D721Med (cell line): ENCODE results near the gene LAG3.

Experiments used
- DNase-seq: peaks from one replicate; pipeline ENCODE4 v3.0.0; 2011; ENCODE audit warnings: low spot score; ENCODE audit not compliant: insufficient read length
- FAIRE-seq: peaks from 2 replicates; lab custom pipeline; 2011; peaks lifted over from hg19 to GRCh38; lab: Jason Lieb, UNC
- TF ChIP-seq, protein P1 (sequence below): IDR thresholded peaks from 2 replicates; pipeline ENCODE4 v1.5.1; 2012; ENCODE audit warnings: mild to moderate bottlenecking, control low read depth; ENCODE audit not compliant: insufficient read depth; ENCODE audit errors: missing control alignments

The LAG3 gene

DNA sequence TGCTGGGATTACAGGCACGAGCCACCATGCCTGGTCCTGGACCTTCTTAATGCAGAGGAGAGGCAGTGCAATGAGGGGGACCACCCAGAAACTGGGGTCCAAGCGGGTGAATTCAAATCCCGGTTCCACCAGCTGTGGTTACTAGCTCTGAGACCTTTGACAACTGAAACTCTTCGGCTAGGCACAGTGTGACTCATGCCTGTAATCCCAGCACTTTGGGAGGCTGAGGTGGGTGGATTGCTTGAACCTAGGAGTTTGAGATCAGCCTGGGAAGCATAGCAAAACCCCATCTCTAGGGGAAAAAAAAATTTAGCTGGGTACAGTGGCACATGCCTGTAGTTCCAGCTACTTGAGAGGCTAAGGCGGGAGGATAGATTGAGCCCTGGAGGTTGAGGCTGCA lies 12.0 kb downstream of the LAG3 start:
- DNase-seq: no peak
- FAIRE-seq: no peak
- TF ChIP-seq, protein P1, sequence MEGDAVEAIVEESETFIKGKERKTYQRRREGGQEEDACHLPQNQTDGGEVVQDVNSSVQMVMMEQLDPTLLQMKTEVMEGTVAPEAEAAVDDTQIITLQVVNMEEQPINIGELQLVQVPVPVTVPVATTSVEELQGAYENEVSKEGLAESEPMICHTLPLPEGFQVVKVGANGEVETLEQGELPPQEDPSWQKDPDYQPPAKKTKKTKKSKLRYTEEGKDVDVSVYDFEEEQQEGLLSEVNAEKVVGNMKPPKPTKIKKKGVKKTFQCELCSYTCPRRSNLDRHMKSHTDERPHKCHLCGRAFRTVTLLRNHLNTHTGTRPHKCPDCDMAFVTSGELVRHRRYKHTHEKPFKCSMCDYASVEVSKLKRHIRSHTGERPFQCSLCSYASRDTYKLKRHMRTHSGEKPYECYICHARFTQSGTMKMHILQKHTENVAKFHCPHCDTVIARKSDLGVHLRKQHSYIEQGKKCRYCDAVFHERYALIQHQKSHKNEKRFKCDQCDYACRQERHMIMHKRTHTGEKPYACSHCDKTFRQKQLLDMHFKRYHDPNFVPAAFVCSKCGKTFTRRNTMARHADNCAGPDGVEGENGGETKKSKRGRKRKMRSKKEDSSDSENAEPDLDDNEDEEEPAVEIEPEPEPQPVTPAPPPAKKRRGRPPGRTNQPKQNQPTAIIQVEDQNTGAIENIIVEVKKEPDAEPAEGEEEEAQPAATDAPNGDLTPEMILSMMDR: no peak

DNA sequence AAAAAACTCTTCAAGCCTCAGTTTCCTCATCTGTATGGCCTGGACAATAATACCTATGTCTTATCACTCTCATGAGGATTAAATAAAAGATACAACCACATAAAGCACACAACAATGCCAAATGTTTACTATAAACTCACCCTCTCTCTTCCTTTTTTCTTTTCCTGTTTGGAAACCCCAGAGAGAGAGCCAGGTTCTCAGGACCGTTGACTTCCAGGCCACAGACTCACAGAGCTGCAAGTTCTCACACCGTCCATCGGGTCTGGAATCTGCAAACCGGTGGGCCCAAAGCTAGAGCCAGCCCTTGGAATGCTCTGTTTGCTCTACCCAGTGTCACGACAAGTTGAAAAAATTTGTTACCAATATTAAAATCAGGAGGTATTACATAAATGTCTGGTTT lies 12.4 kb downstream of the LAG3 start:
- TF ChIP-seq, protein P1: no peak
- FAIRE-seq (no peak), DNase-seq (no peak)

DNA sequence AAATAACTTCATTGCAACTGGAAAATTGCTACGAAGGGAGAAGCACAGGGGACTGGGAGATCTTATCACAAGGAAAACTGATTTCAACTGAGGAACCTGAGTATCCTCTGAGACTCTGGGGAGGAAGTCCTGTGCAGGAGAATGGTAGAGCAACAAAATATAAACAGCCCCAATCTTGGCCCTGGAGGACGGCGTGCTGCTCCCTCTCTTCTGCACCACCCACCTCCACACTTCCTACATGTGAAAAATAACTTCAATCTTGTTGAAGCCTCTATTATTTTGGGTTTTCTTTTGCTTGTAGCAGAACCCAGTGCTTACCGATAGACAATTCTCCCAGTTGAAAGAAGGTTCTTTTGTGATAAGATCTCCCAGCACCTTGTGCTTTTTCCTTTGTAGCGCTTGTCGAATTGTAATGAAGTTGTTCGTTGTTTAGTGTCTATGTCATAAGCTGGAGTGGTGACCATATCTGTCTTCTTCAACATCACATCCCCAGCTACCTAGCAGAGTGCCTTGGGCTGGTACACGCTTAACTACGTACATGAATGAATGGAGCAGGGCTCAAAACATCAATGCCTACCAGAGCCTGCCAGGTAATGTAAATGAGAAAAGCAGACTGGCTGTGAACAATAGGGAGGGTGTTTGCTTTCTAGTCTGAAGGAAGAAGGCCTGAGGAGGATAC lies 14.2 kb downstream of the LAG3 start:
- TF ChIP-seq, protein P1: no peak
- no peak for DNase-seq
- no peak for FAIRE-seq

DNA sequence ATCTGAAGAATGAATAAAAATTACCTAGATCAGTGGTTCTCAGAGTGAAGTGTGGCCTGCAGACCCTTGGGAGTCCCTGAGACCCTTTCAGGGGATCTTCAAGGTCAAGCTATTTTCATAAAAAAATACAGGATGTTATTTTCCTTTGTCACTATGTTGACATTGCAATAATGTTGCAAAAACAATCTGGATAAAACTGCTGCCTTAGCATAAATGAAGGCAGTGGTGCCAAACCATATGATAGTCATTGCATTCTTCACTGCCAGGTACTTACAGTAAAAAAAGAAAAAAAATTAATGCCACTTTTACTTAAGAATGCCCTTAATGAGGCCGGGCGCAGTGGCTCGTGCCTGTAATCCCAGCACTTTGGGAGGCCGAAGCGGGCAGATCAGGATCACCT lies 15.0 kb downstream of the LAG3 start:
- FAIRE-seq (no peak), DNase-seq (no peak)
- TF ChIP-seq, protein P1: no peak

DNA sequence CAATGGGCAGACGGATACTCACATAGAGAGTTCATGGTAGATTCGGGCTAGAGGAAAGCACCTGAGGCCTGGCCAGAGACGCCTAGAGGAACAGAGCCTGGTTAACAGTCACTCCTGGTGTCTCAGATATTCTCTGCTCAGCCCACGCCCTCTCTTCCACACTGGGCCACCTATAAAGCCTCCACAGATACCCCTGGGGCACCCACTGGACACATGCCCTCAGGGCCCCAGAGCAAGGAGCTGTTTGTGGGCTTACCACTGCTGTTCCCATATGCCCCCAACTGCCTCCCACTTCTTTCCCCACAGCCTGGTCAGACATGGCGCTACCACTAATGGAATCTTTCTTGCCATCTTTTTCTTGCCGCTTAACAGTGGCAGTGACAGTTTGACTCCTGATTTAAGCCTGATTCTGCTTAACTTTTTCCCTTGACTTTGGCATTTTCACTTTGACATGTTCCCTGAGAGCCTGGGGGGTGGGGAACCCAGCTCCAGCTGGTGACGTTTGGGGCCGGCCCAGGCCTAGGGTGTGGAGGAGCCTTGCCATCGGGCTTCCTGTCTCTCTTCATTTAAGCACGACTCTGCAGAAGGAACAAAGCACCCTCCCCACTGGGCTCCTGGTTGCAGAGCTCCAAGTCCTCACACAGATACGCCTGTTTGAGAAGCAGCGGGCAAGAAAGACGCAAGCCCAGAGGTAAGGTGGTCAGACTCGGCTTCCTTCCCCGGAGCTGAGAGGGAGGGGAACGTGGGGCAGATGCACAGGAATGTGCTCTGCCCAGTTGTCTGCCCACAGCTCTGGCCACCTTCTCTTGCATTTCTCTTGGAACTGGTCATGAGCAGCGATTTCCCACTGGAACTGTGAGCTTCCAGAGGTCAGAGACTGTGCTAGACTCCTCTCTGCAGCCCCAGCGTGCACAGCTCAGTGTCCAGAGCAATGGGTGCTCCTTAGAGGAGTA lies 16.9 kb downstream of the LAG3 start, which contains the start of gene CD4:
CD4 (plus strand) TSS at position 557 of the 953 bp plus-strand sequence. CDS start 10,611 bp downstream, outside the sequence.
- no peak for DNase-seq
- FAIRE-seq: no peak
- TF ChIP-seq, protein P1: no peak

DNA sequence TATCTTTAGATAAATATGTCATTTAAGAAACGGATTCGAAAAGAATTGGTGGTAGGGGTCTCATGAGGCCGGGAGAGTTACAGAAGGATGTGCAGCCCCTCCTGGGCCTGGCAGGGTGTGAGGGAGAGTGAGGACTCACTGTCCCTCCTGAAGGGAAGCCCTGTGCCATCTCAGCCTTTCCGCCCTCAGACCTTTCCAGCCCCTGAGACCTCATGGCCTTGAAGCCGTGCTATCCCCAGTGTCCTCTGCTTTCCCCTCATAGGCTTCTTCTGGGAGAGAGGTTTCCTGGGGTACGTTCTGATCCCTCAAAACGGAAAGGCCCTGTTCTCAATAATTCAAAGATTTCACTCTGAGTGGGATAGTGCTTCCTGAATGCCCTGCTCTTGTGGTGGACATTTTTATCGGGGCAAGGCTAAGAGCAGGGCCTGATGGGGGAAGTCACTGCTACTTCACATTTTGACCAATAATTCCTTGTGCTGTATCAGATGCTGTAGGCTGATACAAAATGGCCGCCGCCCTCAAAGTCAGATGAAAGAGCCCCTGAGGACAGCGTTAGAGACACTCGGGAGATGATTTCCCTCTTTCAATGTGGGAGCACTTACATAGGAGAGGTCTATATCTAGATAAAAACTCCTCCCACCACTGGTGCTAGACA lies 18.3 kb downstream of the LAG3 start:
- DNase-seq (no peak), FAIRE-seq (no peak)
- TF ChIP-seq, protein P1: no peak
